SK-N-SH (cell line): ENCODE data around the gene SURF1.

Source experiments
- EP300 ChIP-seq, 2 experiments: IDR thresholded peaks; 2 replicates each; pipeline versions ENCODE4 v1.4.0 to v1.6.1; 2012; ENCODE audit warnings: borderline replicate concordance in 1 of 2, low read depth in 1 of 2, low read length in 1 of 2
- EZH2phosphoT487 ChIP-seq: fragments of 200-600 bp; sonication (generic); IDR thresholded peaks from 2 replicates; pipeline ENCODE4 v1.6.1; 2017; ENCODE audit warnings: low read depth, mixed run types, mild to moderate bottlenecking, antibody characterized with exemption, moderate library complexity, borderline replicate concordance
- FOXM1 ChIP-seq: IDR thresholded peaks from 2 replicates; pipeline ENCODE4 v1.4.0; 2012; ENCODE audit warnings: low read depth, mild to moderate bottlenecking
- GABPA ChIP-seq: IDR thresholded peaks from 2 replicates; pipeline ENCODE4 v1.4.0; 2012; ENCODE audit warnings: low read depth, mild to moderate bottlenecking
- MEF2A ChIP-seq: IDR thresholded peaks from 2 replicates; pipeline ENCODE4 v1.4.0; 2012; ENCODE audit warnings: low read depth, borderline replicate concordance
- POLR2AphosphoS5 ChIP-seq: IDR thresholded peaks from 2 replicates; pipeline ENCODE4 v1.6.1; 2012; ENCODE audit warnings: low read depth, low read length
- SMC3 ChIP-seq: IDR thresholded peaks from 2 replicates; pipeline ENCODE4 v1.6.1; 2012; ENCODE audit warnings: low read depth, low read length, improper control_type of control experiment
- TF ChIP-seq, protein P1 (sequence below): fragments of 200-600 bp; sonication (generic); IDR thresholded peaks from 2 replicates; pipeline ENCODE4 v1.6.1; 2017; ENCODE audit warnings: antibody characterized with exemption, mild to moderate bottlenecking, moderate library complexity

DNA sequence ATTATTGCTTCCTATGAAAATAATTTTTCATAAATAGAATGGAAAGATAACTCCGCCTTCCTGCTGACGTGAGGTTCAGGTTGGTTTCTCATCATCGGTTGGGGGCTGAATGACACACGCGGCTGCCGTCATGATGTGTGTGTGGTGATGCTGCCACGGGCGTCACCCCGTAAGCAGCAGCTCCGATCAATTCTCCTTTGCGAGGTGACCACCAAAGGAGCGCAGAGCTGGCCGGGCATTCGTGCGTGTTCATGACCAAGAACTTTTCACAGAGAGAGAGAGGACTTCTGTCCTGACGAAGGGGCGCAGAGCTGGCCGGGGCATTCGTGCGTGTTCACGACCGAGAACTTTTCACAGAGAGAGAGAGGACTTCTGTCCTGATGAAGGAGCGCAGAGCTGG, 50.6 kb downstream of the SURF1 start:
- TF ChIP-seq SMC3 (no peak), EZH2phosphoT487 (no peak), GABPA (no peak), POLR2AphosphoS5 (no peak), EP300 (IDR thresholded peaks at IDR 0.05; ENCODE audit: borderline replicate concordance in 1 of 2, low read depth in 1 of 2, low read length in 1 of 2) (no peak), FOXM1 (no peak), MEF2A (no peak)
- TF ChIP-seq, protein P1, sequence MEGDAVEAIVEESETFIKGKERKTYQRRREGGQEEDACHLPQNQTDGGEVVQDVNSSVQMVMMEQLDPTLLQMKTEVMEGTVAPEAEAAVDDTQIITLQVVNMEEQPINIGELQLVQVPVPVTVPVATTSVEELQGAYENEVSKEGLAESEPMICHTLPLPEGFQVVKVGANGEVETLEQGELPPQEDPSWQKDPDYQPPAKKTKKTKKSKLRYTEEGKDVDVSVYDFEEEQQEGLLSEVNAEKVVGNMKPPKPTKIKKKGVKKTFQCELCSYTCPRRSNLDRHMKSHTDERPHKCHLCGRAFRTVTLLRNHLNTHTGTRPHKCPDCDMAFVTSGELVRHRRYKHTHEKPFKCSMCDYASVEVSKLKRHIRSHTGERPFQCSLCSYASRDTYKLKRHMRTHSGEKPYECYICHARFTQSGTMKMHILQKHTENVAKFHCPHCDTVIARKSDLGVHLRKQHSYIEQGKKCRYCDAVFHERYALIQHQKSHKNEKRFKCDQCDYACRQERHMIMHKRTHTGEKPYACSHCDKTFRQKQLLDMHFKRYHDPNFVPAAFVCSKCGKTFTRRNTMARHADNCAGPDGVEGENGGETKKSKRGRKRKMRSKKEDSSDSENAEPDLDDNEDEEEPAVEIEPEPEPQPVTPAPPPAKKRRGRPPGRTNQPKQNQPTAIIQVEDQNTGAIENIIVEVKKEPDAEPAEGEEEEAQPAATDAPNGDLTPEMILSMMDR, result no peak
